Gastroesophageal sphincter (tissue), 3 donors: Measurements from ENCODE around the gene TRABD2B.

Experiments used
- EP300 ChIP-seq: sonication (generic); formaldehyde crosslinking; IDR thresholded peaks from one replicate; pipeline ENCODE4 v1.6.1; 2017; ENCODE audit warnings: antibody characterized with exemption, mild to moderate bottlenecking
- POLR2A ChIP-seq, 2 donors: fragments of 450-650 bp; IDR thresholded peaks; one replicate each; pipeline ENCODE4 v1.6.1; 2017; ENCODE audit warnings: antibody characterized with exemption in 2 of 2, mild to moderate bottlenecking in 2 of 2, moderate library complexity in 1 of 2
- TF ChIP-seq, protein P1 (sequence below), 4 experiments: fragments of 200-600 bp in 2 of 4; fragments of 450-650 bp in 2 of 4; sonication (generic) in 1 of 4; IDR thresholded peaks; one replicate each; pipeline ENCODE4 v1.5.1; 2017 to 2019; ENCODE audit warnings: antibody characterized with exemption in 4 of 4, mild to moderate bottlenecking in 2 of 4, moderate library complexity in 2 of 4

DNA sequence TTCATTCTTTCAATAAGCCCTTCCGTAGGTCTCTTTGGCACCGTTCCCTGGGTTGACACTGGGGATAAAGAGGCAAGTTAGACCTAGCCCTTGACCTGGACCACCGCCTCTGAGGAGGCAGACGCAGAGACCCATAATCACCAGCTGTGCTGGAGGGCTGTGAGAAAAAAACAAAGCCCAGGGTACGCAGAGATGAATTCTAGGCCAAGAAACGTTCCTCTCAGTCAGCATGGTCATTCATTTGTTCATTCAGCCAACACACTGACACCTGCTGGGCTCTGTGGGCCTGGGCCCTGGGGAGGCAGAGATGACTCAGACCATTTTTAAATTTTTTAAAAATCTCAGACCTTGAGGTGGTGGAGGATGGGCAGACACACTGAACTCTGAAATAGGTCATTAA, 26.3 kb upstream of the TRABD2B start:
- TF ChIP-seq, protein P1, sequence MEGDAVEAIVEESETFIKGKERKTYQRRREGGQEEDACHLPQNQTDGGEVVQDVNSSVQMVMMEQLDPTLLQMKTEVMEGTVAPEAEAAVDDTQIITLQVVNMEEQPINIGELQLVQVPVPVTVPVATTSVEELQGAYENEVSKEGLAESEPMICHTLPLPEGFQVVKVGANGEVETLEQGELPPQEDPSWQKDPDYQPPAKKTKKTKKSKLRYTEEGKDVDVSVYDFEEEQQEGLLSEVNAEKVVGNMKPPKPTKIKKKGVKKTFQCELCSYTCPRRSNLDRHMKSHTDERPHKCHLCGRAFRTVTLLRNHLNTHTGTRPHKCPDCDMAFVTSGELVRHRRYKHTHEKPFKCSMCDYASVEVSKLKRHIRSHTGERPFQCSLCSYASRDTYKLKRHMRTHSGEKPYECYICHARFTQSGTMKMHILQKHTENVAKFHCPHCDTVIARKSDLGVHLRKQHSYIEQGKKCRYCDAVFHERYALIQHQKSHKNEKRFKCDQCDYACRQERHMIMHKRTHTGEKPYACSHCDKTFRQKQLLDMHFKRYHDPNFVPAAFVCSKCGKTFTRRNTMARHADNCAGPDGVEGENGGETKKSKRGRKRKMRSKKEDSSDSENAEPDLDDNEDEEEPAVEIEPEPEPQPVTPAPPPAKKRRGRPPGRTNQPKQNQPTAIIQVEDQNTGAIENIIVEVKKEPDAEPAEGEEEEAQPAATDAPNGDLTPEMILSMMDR (IDR thresholded peaks at IDR 0.05): no peak
- no peak for TF ChIP-seq POLR2A (IDR thresholded peaks at IDR 0.05)
- TF ChIP-seq EP300: no peak
